Activated CD8-positive, alpha-beta memory T cell treated with anti-CD3 and anti-CD28 coated beads for 1 hour (primary cell): ENCODE measurements around the gene OPRL1.

Experiments
- DNase-seq, 2 donors: peaks; one replicate each; pipeline ENCODE4 v3.0.0-alpha.2; 2020; ENCODE audit warnings: low read depth in 1 of 2; ENCODE audit errors: extremely low read depth in 1 of 2

Gene OPRL1

DNA sequence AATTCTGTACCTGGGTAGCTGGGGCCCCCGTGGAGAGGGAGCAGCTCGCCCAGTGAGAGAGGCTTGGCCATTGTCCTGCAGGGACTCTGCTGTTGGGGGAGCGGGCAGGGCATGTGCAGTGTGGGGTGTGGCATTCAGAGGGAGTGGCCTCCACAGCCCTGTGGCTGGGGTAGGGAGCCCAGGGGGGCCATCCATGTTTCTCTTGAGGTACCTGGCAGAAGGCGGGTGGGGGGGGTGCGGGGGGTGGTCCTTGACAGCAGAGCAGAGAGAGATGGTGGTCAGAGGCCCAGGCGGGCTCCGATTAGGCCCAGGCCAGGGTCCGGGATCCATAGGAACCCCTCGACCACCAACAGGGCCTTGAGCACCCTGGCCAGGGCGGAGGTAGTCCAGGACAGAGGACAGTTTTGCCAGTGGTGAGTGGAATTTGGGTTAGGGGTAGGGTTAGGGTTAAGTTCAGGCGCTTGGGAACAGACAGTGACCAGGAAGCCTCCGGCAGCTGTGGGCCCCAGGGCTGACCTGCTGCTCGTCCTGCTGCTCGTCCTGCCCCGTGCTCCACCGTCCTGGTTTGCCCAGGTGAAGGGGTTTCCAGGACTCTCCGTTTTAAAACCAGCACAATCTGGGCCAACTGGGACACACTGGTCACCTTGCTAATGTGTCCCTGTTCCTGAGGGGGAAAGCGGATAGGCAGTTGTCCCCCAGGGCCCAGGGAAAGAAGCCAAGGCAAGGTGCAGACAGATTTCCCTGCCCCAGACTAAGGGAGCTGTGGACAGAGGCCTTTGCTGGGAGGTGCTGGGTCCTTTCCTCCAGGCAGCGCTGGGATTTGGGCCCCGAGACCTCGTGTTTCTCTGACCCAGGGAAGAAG lies 59.5 kb downstream of the OPRL1 start:
- no peak for DNase-seq

DNA sequence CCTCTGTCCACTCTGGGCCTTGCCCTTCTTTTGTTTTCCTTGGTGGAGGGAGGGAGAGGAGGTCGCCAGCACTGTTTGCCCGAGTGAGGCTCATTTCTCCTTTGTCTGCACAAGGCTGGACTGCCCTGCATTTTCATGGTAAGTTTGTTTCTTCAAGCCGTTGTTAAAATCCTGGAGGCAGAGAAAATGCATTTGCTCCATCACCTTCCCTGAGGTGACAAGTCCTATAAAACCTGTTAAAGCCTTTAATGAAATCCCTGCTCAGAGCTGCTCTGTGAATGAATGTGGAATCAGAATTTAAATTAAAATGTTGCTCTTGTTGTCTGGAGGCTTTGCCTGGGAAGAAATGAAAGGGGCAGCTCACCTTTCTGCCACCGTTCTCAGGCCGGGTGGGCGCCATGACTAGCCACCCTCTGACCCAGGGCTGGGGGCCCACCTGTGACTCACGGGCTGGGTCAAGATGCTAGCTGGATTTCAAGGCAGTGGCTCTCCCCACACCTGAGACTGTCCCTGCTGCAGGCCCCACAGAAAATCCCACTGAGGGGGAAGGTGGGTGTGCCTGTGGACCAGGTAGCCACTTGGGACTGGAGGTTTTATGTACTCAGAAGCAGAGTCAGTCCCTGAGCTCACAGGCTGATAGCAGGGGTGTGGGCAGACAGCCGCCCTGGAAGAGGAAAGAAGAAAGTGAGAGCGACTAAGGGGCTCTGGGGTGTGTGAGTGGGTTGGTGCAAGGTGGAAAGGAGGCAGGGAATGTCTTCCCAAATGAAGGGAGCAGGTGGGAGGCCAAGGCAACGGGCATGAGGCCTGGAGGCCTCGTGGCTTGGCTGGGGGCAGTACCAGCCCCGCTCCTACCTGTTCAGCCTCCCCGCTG lies 60.4 kb downstream of the OPRL1 start:
- DNase-seq = no peak

DNA sequence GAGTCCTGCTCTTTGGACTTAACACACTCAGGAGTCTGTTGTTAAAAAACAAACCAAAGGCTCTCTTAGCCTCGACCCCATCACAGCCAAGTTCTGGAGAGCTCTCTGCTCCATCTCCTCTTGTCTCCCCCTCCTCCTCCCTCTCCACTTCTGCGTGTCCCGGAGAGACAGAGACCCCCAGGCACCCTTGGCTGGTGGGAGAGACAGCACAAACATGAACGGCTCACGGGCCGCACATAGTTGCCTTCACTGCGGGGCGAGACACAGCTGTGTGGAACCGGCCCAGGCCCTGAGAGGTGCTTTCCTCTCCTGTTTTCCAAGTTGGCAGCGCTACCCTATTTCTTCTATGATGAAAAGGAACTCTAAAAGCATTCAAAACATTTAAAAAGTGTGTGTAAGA lies 61.1 kb downstream of the OPRL1 start:
- DNase-seq = no peak

DNA sequence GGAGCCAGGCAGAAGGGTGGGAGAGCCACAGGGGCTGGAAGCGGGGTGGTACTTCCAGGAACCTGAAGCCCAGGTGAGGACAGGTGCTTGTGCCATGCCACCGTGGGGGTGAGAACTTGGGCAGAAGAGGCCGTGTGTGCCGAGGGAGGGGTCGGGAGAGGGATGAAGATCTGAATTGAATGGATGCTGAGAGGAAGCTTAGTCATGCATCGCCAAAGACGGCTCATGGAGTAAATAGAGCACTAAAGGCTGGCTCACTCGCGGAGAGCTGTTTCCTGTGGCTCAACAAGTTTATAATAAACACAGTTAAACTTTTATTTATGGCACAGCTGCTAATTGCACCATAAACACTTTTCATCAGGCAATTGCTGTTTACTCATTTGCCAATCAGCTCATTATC lies 62.7 kb downstream of the OPRL1 start:
- DNase-seq = no peak

DNA sequence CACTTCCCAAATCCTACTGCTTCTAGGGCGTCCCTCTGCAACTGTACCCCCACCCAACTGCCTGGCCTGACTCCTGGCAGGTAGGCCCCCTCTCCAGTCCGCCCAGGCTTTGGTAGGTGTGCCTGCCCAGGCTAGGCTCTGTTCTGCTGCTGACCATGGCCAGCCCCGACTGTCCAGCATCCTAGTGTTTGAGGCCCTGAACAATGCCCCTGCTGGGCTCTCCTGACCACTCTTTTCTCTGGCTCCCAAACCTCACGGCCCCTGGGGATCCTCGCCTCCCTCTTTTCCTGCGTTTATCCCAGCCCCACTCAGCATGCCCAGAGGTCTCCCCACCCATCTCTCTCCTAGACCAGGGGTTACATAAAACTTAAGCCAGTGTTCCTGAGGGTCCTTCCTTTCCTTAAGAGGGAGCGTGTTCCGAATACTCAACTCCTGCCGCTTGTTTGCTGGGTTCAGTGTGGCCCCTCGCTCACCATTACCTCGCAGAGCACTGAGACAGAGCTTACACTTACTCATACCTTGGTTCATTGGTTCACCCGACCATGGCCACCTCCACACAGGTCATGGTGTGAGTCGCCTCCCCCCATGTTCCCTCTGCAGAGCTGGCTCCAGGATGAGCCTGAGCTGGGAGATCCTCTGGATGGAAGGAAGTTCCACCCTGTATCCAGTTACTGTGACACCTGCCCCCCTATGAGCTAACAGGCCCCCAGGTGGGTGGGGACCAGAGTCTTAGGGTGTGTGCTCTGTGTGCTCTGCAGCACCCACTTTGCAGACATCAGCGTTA lies 63.3 kb downstream of the OPRL1 start:
- DNase-seq = no peak

DNA sequence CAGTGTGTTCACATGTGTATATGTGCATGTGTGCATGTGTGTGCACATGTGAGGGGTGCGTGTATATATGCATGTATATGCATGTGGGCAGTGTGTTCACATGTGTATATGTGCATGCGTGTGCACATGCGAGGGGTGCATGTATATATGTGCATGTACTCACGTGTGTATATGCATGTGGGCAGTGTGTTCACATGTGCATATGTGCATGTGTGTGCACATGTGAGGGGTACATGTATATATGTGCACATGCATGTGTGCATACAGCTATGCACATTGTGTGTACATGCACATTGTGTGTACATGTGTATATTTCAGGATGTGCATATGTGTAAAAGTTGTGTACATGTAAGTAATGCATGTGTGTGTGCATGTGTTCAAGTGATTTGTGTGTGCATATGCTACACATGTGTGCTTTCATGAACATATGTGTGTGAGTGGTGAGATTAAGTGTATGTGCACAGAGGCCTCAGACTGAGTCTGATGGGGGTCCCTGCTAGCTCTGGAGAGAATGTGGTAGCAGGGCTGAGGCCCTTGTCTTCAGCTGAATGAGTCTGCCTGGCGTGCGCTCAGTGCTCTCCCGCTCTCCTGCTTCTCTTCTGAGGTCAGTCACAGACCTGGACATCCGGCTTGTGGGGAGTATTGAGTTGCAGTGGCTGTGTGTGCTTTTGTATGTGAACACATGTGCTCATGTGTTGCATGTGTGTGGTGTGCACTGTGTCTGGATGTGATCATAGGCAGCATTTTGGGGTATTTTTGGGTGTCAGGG lies 64.4 kb downstream of the OPRL1 start:
- DNase-seq = no peak

GRCh38 chr20:64145458-64146300 lies 65.8 kb downstream of the OPRL1 start:
- no peak for DNase-seq

GRCh38 chr20:64146301-64146935 lies 66.5 kb downstream of the OPRL1 start:
- DNase-seq = no peak

DNA sequence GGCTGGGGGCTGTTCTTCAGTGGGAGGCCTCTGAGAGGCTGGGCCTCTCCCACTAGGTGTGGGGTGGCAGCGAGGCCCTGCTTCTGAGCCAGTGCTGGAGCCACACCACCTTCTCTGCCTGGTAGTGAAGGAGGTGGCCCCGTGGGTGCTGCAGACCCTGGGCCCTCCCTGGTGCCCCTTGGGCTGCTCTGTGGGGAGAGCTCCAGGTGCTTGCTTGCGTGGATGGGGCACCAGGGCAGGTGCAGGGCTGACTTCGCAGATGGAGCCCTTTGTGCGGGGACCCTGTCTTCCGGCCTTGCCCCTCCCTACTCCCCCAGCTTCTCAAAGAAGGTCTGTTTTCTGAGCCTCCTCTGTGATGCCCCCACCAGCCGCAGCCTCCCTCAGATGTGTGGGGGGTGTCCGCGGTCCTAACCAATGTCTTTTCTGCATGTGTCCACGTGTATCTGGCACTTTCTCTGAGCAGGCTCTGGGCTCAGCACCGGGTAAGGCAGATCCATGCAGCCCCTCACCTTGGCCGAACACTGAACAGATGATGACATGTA lies 67.1 kb downstream of the OPRL1 start:
- no peak for DNase-seq

GRCh38 chr20:64148581-64148980 lies 68.7 kb downstream of the OPRL1 start:
- no peak for DNase-seq

GRCh38 chr20:64149141-64149540 lies 69.3 kb downstream of the OPRL1 start:
- DNase-seq = no peak

- DNase-seq = no peak
These were observed 70.1 kb downstream of the OPRL1 start for GRCh38 chr20:64149809-64150560.
